H1 (cell line): ENCODE data around the gene CDH19. TPM values are rescaled to one million over a fixed set of nuclear protein-coding genes. Genes with fewer than 3 reads are reported as not detected.

Experiments used
- CTCF ChIA-PET: fragments of 300-600 bp; sonication (Branson Sonifier 250); formaldehyde crosslinking; loops from one replicate; lab custom pipeline; 2021; ENCODE audit not compliant: partially characterized antibody; lab: Charles Lee
- POLR2A ChIA-PET: fragments of 300-600 bp; sonication (Branson Sonifier 250); formaldehyde crosslinking; loops from one replicate; lab custom pipeline; 2021; ENCODE audit warnings: inconsistent platforms; ENCODE audit not compliant: partially characterized antibody; lab: Charles Lee
- DNase-seq, 2 experiments: peaks; one replicate each; pipeline versions ENCODE4 v3.0.0 to v3.0.0-alpha.2; 2010 to 2022; ENCODE audit warnings: low spot score in 2 of 2, low read depth in 1 of 2, mixed read lengths in 1 of 2
- FAIRE-seq: peaks from 2 replicates; lab custom pipeline; 2011; peaks lifted over from hg19 to GRCh38; lab: Jason Lieb, UNC
- H2AFZ ChIP-seq: 2 replicates; pipeline ENCODE4 v1.8.1; 2012; ENCODE audit warnings: low read length, inconsistent platforms
- H2AK5ac ChIP-seq: 2 replicates; pipeline ENCODE4 v1.6.1; 2013; ENCODE audit warnings: low read depth, low read length
- H2BK120ac ChIP-seq: replicated peaks from 2 replicates; pipeline ENCODE3; 2013; ENCODE audit warnings: low read depth, low read length, inconsistent platforms
- H2BK12ac ChIP-seq: 2 replicates; pipeline ENCODE4 v1.6.1; 2013; ENCODE audit warnings: low read depth, low read length
- H2BK15ac ChIP-seq: 2 replicates; pipeline ENCODE4 v1.6.1; 2013; ENCODE audit warnings: low read length
- H2BK20ac ChIP-seq: 2 replicates; pipeline ENCODE4 v1.6.1; 2013; ENCODE audit warnings: low read length
- H2BK5ac ChIP-seq: 2 replicates; pipeline ENCODE4 v1.6.1; 2013; ENCODE audit warnings: low read depth, low read length
- H3K14ac ChIP-seq: 2 replicates; pipeline ENCODE4 v1.6.1; 2013; ENCODE audit warnings: inconsistent platforms; ENCODE audit not compliant: insufficient read length
- H3K18ac ChIP-seq: 2 replicates; pipeline ENCODE4 v1.6.1; 2013; ENCODE audit warnings: low read length; ENCODE audit errors: extremely low read depth
- H3K23ac ChIP-seq: 2 replicates; pipeline ENCODE4 v1.6.1; 2013; ENCODE audit warnings: inconsistent platforms; ENCODE audit not compliant: insufficient read length
- H3K23me2 ChIP-seq: 2 replicates; pipeline ENCODE4 v1.6.1; 2013; ENCODE audit warnings: low read depth, low read length
- H3K27ac ChIP-seq: 2 replicates; pipeline ENCODE4 v1.6.1; 2011; ENCODE audit warnings: low read depth, low read length, inconsistent platforms
- H3K27me3 ChIP-seq, 4 experiments: replicated peaks in 1 of 4; 1 replicate in 1 of 4; 2 replicates in 3 of 4; pipeline versions ENCODE4 v1.6.1 to v1.8.1; 2011 to 2013; ENCODE audit warnings: low read length in 3 of 4, mild to moderate bottlenecking in 3 of 4, inconsistent platforms in 2 of 4, mixed read lengths in 2 of 4, moderate library complexity in 1 of 4; ENCODE audit not compliant: control insufficient read depth in 3 of 4, insufficient read depth in 3 of 4; ENCODE audit errors: extremely low read depth in 1 of 4
- H3K36me3 ChIP-seq, 4 experiments: 2 replicates each; pipeline versions ENCODE4 v1.6.1 to v1.8.1; 2011 to 2013; ENCODE audit warnings: mild to moderate bottlenecking in 4 of 4, low read length in 3 of 4, moderate library complexity in 2 of 4, control low read depth in 1 of 4, inconsistent platforms in 1 of 4; ENCODE audit not compliant: insufficient read depth in 4 of 4, control insufficient read depth in 2 of 4
- H3K4ac ChIP-seq: replicated peaks from 2 replicates; pipeline ENCODE3; 2013; ENCODE audit warnings: low read length, low read depth, mixed read lengths, inconsistent platforms; ENCODE audit not compliant: insufficient read length
- H3K4me1 ChIP-seq, 4 experiments: replicated peaks in 1 of 4; 1 replicate in 1 of 4; 2 replicates in 3 of 4; pipeline versions ENCODE4 v1.6.1 to v1.8.1; 2011 to 2013; ENCODE audit warnings: low read length in 3 of 4, inconsistent platforms in 2 of 4, mixed read lengths in 1 of 4; ENCODE audit not compliant: insufficient read depth in 4 of 4, control insufficient read depth in 3 of 4
- H3K4me2 ChIP-seq, 2 experiments: 2 replicates each; pipeline versions ENCODE4 v1.6.1 to v1.8.1; 2011 to 2013; ENCODE audit warnings: low read depth in 2 of 2, low read length in 2 of 2, control low read depth in 1 of 2, inconsistent platforms in 1 of 2, mild to moderate bottlenecking in 1 of 2; ENCODE audit not compliant: insufficient read depth in 1 of 2
- H3K4me3 ChIP-seq, 4 experiments: fragments of 200-600, 300-600 bp in 1 of 4; sonication (generic), shearing (Covaris generic), sonication (Bioruptor Twin) in 1 of 4; 2 replicates each; pipeline versions ENCODE4 v1.5.1 to v1.8.1; 2011 to 2016; ENCODE audit warnings: low read length in 4 of 4, low read depth in 3 of 4, control low read depth in 2 of 4, inconsistent platforms in 2 of 4, mild to moderate bottlenecking in 2 of 4, mixed read lengths in 1 of 4, moderate library complexity in 1 of 4; ENCODE audit not compliant: insufficient read depth in 2 of 4; ENCODE audit errors: extremely low read depth in 1 of 4
- H3K56ac ChIP-seq: replicated peaks from 2 replicates; pipeline ENCODE3; 2013; ENCODE audit warnings: low read depth, mild to moderate bottlenecking, mixed read lengths, low read length, inconsistent platforms; ENCODE audit not compliant: insufficient read length
- H3K79me1 ChIP-seq: 2 replicates; pipeline ENCODE4 v1.6.1; 2013; ENCODE audit warnings: low read depth, low read length, control low read depth
- H3K79me2 ChIP-seq, 2 experiments: 2 replicates each; pipeline versions ENCODE4 v1.6.1 to v1.8.1; 2012 to 2013; ENCODE audit warnings: low read length in 2 of 2, mild to moderate bottlenecking in 2 of 2, inconsistent platforms in 1 of 2; ENCODE audit not compliant: insufficient read depth in 2 of 2, control insufficient read depth in 1 of 2
- H3K9ac ChIP-seq, 4 experiments: replicated peaks in 1 of 4; 1 replicate in 1 of 4; 2 replicates in 3 of 4; pipeline versions ENCODE4 v1.6.1 to v1.8.1; 2011 to 2013; ENCODE audit warnings: low read depth in 3 of 4, low read length in 3 of 4, control low read depth in 2 of 4, mild to moderate bottlenecking in 2 of 4, moderate library complexity in 2 of 4, inconsistent platforms in 1 of 4; ENCODE audit errors: extremely low read depth in 1 of 4
- H3K9me3 ChIP-seq, 2 experiments: 2 replicates each; pipeline versions ENCODE4 v1.6.1 to v1.8.1; 2012 to 2013; ENCODE audit warnings: mild to moderate bottlenecking in 2 of 2, moderate library complexity in 2 of 2, control low read depth in 1 of 2, inconsistent platforms in 1 of 2, low read depth in 1 of 2, low read length in 1 of 2, mixed read lengths in 1 of 2; ENCODE audit not compliant: insufficient read depth in 2 of 2
- H4K20me1 ChIP-seq, 2 experiments: replicated peaks in 1 of 2; 2 replicates each; pipeline versions ENCODE3 to v1.8.1; 2011 to 2013; ENCODE audit warnings: inconsistent platforms in 2 of 2, low read length in 2 of 2, mild to moderate bottlenecking in 1 of 2; ENCODE audit not compliant: insufficient read depth in 2 of 2, control insufficient read depth in 1 of 2
- H4K5ac ChIP-seq: 2 replicates; pipeline ENCODE4 v1.6.1; 2013; ENCODE audit warnings: low read length, low read depth, mixed read lengths, inconsistent platforms; ENCODE audit not compliant: insufficient read length
- H4K8ac ChIP-seq: 2 replicates; pipeline ENCODE4 v1.8.0; 2013; ENCODE audit warnings: mild to moderate bottlenecking, moderate library complexity, low read length, inconsistent platforms; ENCODE audit not compliant: insufficient read depth; ENCODE audit errors: extremely low read depth
- H4K91ac ChIP-seq: replicated peaks from 2 replicates; pipeline ENCODE3; 2013; ENCODE audit warnings: low read length, mixed read lengths, inconsistent platforms; ENCODE audit not compliant: insufficient read length
- CBX8 ChIP-seq: fragments of 300-800, 300-1000 bp; sonication (generic); IDR thresholded peaks from 2 replicates; pipeline ENCODE4 v1.7.1; 2016; ENCODE audit warnings: low read depth, low read length, borderline replicate concordance
- CEBPB ChIP-seq: IDR thresholded peaks from 2 replicates; pipeline ENCODE4 v1.6.1; 2012; ENCODE audit warnings: low read depth, low read length
- POLR2AphosphoS5 ChIP-seq: IDR thresholded peaks from 2 replicates; pipeline ENCODE4 v1.6.1; 2011; ENCODE audit warnings: low read depth, low read length
- SIRT6 ChIP-seq: IDR thresholded peaks from one replicate; pipeline ENCODE4 v1.7.1; 2012; ENCODE audit warnings: low read length, inconsistent platforms
- WGBS, 2 experiments: shearing (Covaris generic) in 1 of 2; methylation state at CpG; one replicate each; pipeline versions ENCODE4 v1.1.6 to v1.1.7; 2013 to 2015; ENCODE audit warnings: low lambda C conversion rate in 2 of 2, mixed read lengths in 2 of 2, inconsistent platforms in 1 of 2, low coverage in 1 of 2, missing lambda C conversion rate in 1 of 2; ENCODE audit not compliant: insufficient replicate concordance in 2 of 2, insufficient coverage in 1 of 2, insufficient read length in 1 of 2; ENCODE audit errors: extremely low coverage in 1 of 2, missing lambda C conversion rate in 1 of 2; 5-methylcytosine and 5-hydroxymethylcytosine counted together
- polyA plus RNA-seq, 7 experiments: library from polyadenylated mRNA; depleted of rRNA in 3 of 7; stranded (reverse) in 5 of 7; unstranded in 2 of 7; fragments of >200 nt in 5 of 7; fragments of 200-250 nt in 2 of 7; gene quantifications; 1 replicate in 5 of 7; 2 replicates in 1 of 7; 4 replicates in 1 of 7; pipeline versions ENCODE4 v1.2.1 to v1.2.3, GENCODE V29; 2011 to 2013; ENCODE audit warnings: missing spikeins in 2 of 7, mixed read lengths in 2 of 7
- total RNA-seq: library from RNA; stranded (reverse); fragmentation: NEBNext Ultra II Directional; extraction: Animal tissue kit (Norgen Biotek cat#: 25700); gene quantifications from 2 replicates; pipeline ENCODE4 v1.2.1, GENCODE V29; 2021

CDH19 gene
- total and polyA plus RNA-seq, 2 of the 8 experiments (the other 6 are each of a cell fraction or from before 2014, with no cell fraction given), result not detected

DNA sequence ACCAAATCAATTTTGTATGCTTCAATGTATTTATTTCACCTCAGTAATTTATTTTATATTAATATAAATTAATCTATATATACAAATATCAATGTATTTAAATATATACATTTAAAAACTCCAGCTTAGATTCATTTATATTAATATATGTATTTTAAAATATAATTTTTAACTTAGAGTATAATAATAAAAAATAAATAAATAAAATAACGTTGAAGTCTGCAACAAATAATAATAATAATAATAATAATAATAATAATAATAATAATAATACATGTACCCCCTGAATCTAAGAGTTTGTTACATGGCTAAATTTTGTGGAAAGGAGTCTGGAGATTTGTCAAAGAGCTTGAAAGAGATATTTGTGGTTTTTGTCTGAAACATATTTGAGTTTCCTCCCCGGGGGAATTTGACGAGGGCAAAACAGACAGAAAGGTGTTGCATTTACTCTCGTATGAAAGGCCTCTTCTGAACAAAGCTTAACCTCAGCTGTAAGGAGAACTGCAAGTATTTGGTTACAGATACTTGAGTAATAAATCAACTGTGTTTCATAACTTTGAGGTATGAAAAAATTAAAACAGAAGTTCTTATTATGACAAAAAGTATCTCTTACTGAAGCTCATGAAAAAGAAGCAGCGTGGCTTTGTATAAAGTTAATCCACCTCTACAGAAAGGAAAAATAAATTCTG, 93.4 kb downstream of the CDH19 start:
- Histone ChIP-seq H3K79me1 (no peaks in the 10 kb centered on the region), H3K9me3 (no peaks in the 10 kb centered on the region), H3K27me3 (no peaks in the 10 kb centered on the region), H3K4ac (no peak overlapping the region), H3K4me3 (no peak overlapping the region), H2BK120ac (no peak overlapping the region), H2AFZ (no peak overlapping the region; the same call in 1 of the 2 replicates), H2BK20ac (no peak overlapping the region), H3K23ac (no peak overlapping the region), H3K18ac (no peak overlapping the region), H4K8ac (no peak overlapping the region), H3K4me2 (no peak overlapping the region), H3K4me1 (peaks cover 0 to 7% (median 0%) of the 10 kb centered on the region in 4 experiments; a peak in 1 of 7 replicates), H3K27ac (no peak overlapping the region), H2BK5ac (no peak overlapping the region), H4K91ac (no peak overlapping the region), H4K20me1 (no peaks in the 10 kb centered on the region), H2BK12ac (no peak overlapping the region), H3K9ac (no peak overlapping the region), H2BK15ac (no peak overlapping the region), H3K79me2 (no peaks in the 10 kb centered on the region), H2AK5ac (no peak overlapping the region), H4K5ac (no peak overlapping the region), H3K14ac (no peak overlapping the region), H3K23me2 (no peaks in the 10 kb centered on the region), H3K56ac (no peak overlapping the region), H3K36me3 (no peaks in the 10 kb centered on the region)
- FAIRE-seq (no peak), DNase-seq (no peak)
- TF ChIP-seq POLR2AphosphoS5 (no peak), SIRT6 (no peak), CEBPB (no peak), CBX8 (no peak)
- WGBS, 2 experiments, result 83% methylated on average over 5 of the region's 5 CpGs; no CpG with 5 or more reads in 1 of the 2 experiments
- POLR2A ChIA-PET, result no interaction called here
- CTCF ChIA-PET, result interaction anchor here (0.7 to 1.6 kb wide), 2 partner anchors 9 to 227 kb away, joined by 3 to 4 read pairs; no protein-coding TSS in a partner anchor
